SK-N-SH (cell line): ENCODE data around the gene OPA1. TPM values are rescaled to one million over a fixed set of nuclear protein-coding genes. Genes with fewer than 3 reads are reported as not detected.

Experiments
- CTCF ChIA-PET: fragments of 300-600, 350-600 bp; formaldehyde crosslinking; extraction: SDS; loops from one replicate; lab custom pipeline; 2021; lab: Yijun Ruan, JAX
- POLR2A ChIA-PET: fragments of 350-600 bp; sonication (Branson Sonifier 250); formaldehyde crosslinking; extraction: SDS; loops from one replicate; lab custom pipeline; 2020; ENCODE audit warnings: antibody characterized with exemption, inconsistent platforms; lab: Yijun Ruan, JAX
- DNase-seq: peaks from one replicate; pipeline ENCODE4 v3.0.0; 2012
- H2AFZ ChIP-seq: fragments of 200-600 bp; sonication (generic); 2 replicates; pipeline ENCODE4 v1.8.1; 2016; ENCODE audit warnings: antibody characterized with exemption, mild to moderate bottlenecking, low read depth
- H3F3A ChIP-seq: fragments of 200-600 bp; sonication (generic); replicated peaks from 2 replicates; pipeline ENCODE3; 2016; ENCODE audit warnings: antibody characterized with exemption, mild to moderate bottlenecking; ENCODE audit not compliant: insufficient read depth
- H3K27ac ChIP-seq, 2 experiments: fragments of 200-500 bp in 1 of 2; fragments of 200-600 bp in 1 of 2; sonication (Bioruptor generic) in 1 of 2; sonication (generic), shearing (Covaris generic) in 1 of 2; 2 replicates each; pipeline versions ENCODE4 v1.5.1 to v1.6.1; 2014 to 2016; ENCODE audit warnings: low read depth in 2 of 2, inconsistent platforms in 1 of 2, low read length in 1 of 2, mild to moderate bottlenecking in 1 of 2, mixed read lengths in 1 of 2
- H3K27me3 ChIP-seq: fragments of 200-600 bp; sonication (generic), shearing (Covaris generic); 2 replicates; pipeline ENCODE4 v1.6.1; 2016; ENCODE audit warnings: mixed run types; ENCODE audit not compliant: insufficient read depth
- H3K36me3 ChIP-seq, 2 experiments: fragments of 200-500 bp in 1 of 2; fragments of 200-600 bp in 1 of 2; sonication (Bioruptor generic) in 1 of 2; sonication (generic) in 1 of 2; replicated peaks in 1 of 2; 2 replicates each; pipeline versions ENCODE3 to v1.5.1; 2014 to 2016; ENCODE audit warnings: low read length in 1 of 2, mild to moderate bottlenecking in 1 of 2; ENCODE audit not compliant: insufficient read depth in 2 of 2, control insufficient read depth in 1 of 2
- H3K4me1 ChIP-seq, 2 experiments: fragments of 200-500 bp in 1 of 2; fragments of 200-600 bp in 1 of 2; sonication (Bioruptor generic) in 1 of 2; sonication (generic), shearing (Covaris generic) in 1 of 2; 2 replicates each; pipeline versions ENCODE4 v1.5.1 to v1.6.1; 2014 to 2016; ENCODE audit warnings: low read depth in 1 of 2, low read length in 1 of 2, mixed run types in 1 of 2; ENCODE audit not compliant: insufficient read depth in 2 of 2, control insufficient read depth in 1 of 2
- H3K4me2 ChIP-seq: fragments of 200-600 bp; sonication (generic), shearing (Covaris generic); 2 replicates; pipeline ENCODE4 v1.6.1; 2017; ENCODE audit warnings: mixed run types
- H3K4me3 ChIP-seq, 2 experiments: fragments of 200-500 bp in 1 of 2; fragments of 200-600 bp in 1 of 2; sonication (Bioruptor generic) in 1 of 2; sonication (generic), shearing (Covaris generic) in 1 of 2; 2 replicates each; pipeline versions ENCODE4 v1.5.1 to v1.8.1; 2014 to 2016; ENCODE audit warnings: low read depth in 2 of 2, inconsistent platforms in 1 of 2, low read length in 1 of 2, mild to moderate bottlenecking in 1 of 2, mixed read lengths in 1 of 2, moderate library complexity in 1 of 2
- H3K79me2 ChIP-seq: fragments of 200-600 bp; sonication (generic); 2 replicates; pipeline ENCODE4 v1.8.1; 2017; ENCODE audit warnings: mild to moderate bottlenecking; ENCODE audit not compliant: insufficient read depth
- H3K9ac ChIP-seq: fragments of 200-600 bp; sonication (generic); 2 replicates; pipeline ENCODE4 v1.6.1; 2017; ENCODE audit warnings: mixed run types
- H3K9me2 ChIP-seq: fragments of 200-600 bp; sonication (generic); 2 replicates; pipeline ENCODE4 v1.6.1; 2017; ENCODE audit warnings: mixed run types
- H3K9me3 ChIP-seq: fragments of 200-600 bp; sonication (generic); 2 replicates; pipeline ENCODE4 v1.6.1; 2017; ENCODE audit warnings: mixed run types, mild to moderate bottlenecking, moderate library complexity
- H4K20me1 ChIP-seq: fragments of 200-600 bp; sonication (generic); 2 replicates; pipeline ENCODE4 v1.6.1; 2017; ENCODE audit warnings: mild to moderate bottlenecking, mixed run types; ENCODE audit not compliant: insufficient read depth
- CHD2 ChIP-seq: fragments of 150-350 bp; IDR thresholded peaks from 2 replicates; pipeline ENCODE4 v1.6.1; 2018; ENCODE audit warnings: low read length; ENCODE audit not compliant: partially characterized antibody
- EP300 ChIP-seq, 2 experiments: IDR thresholded peaks; 2 replicates each; pipeline versions ENCODE4 v1.4.0 to v1.6.1; 2012; ENCODE audit warnings: borderline replicate concordance in 1 of 2, low read depth in 1 of 2, low read length in 1 of 2
- EZH2phosphoT487 ChIP-seq: fragments of 200-600 bp; sonication (generic); IDR thresholded peaks from 2 replicates; pipeline ENCODE4 v1.6.1; 2017; ENCODE audit warnings: low read depth, mixed run types, mild to moderate bottlenecking, antibody characterized with exemption, moderate library complexity, borderline replicate concordance
- FOXM1 ChIP-seq: IDR thresholded peaks from 2 replicates; pipeline ENCODE4 v1.4.0; 2012; ENCODE audit warnings: low read depth, mild to moderate bottlenecking
- GATA2 ChIP-seq: sonication (generic); formaldehyde crosslinking; IDR thresholded peaks from 2 replicates; pipeline ENCODE4 v1.5.0; 2020; ENCODE audit warnings: mild to moderate bottlenecking, missing genetic modification reagents
- RCOR1 ChIP-seq: fragments of 150-350 bp; IDR thresholded peaks from 2 replicates; pipeline ENCODE4 v1.6.1; 2017; ENCODE audit warnings: antibody characterized with exemption, low read length
- RFX5 ChIP-seq: IDR thresholded peaks from 2 replicates; pipeline ENCODE4 v1.6.1; 2012; ENCODE audit warnings: mild to moderate bottlenecking, improper control_type of control experiment, low read length
- SIN3A ChIP-seq: IDR thresholded peaks from 2 replicates; pipeline ENCODE4 v1.6.1; 2012; ENCODE audit warnings: low read depth, mild to moderate bottlenecking, low read length, moderate library complexity, borderline replicate concordance
- TAF1 ChIP-seq: IDR thresholded peaks from 2 replicates; pipeline ENCODE4 v1.6.1; 2012; ENCODE audit warnings: low read depth, mild to moderate bottlenecking, low read length, moderate library complexity, borderline replicate concordance
- TCF12 ChIP-seq: IDR thresholded peaks from 2 replicates; pipeline ENCODE4 v1.4.0; 2012
- TEAD4 ChIP-seq: IDR thresholded peaks from 2 replicates; pipeline ENCODE4 v1.4.0; 2012; ENCODE audit warnings: mild to moderate bottlenecking, borderline replicate concordance; ENCODE audit not compliant: insufficient read depth
- WGBS: methylation state at CpG from one replicate; pipeline ENCODE4 v1.1.6; 2017; ENCODE audit warnings: low lambda C conversion rate; 5-methylcytosine and 5-hydroxymethylcytosine counted together
- polyA plus RNA-seq, 3 experiments: library from polyadenylated mRNA; depleted of rRNA; stranded (reverse); fragments of >200 nt; gene quantifications; 2 replicates each; pipeline ENCODE4 v1.2.3, GENCODE V29; 2012
- TF ChIP-seq, protein P1 (sequence below): IDR thresholded peaks from 2 replicates; pipeline ENCODE4 v1.4.0; 2012; ENCODE audit warnings: low read depth, borderline replicate concordance
- TF ChIP-seq, protein P2 (sequence below): IDR thresholded peaks from 2 replicates; pipeline ENCODE4 v1.4.0; 2012; ENCODE audit warnings: low read depth
- TF ChIP-seq, protein P3 (sequence below): IDR thresholded peaks from 2 replicates; pipeline ENCODE4 v1.6.1; 2012; ENCODE audit warnings: mild to moderate bottlenecking, low read depth, low read length, moderate library complexity
- TF ChIP-seq, protein P4 (sequence below): fragments of 150-350 bp; IDR thresholded peaks from 2 replicates; pipeline ENCODE4 v1.6.1; 2016; ENCODE audit warnings: mild to moderate bottlenecking, low read depth, low read length

Gene OPA1
- polyA plus RNA-seq, 1 of the 3 experiments (the other 2 are of a cell fraction), result 11.4 TPM

DNA sequence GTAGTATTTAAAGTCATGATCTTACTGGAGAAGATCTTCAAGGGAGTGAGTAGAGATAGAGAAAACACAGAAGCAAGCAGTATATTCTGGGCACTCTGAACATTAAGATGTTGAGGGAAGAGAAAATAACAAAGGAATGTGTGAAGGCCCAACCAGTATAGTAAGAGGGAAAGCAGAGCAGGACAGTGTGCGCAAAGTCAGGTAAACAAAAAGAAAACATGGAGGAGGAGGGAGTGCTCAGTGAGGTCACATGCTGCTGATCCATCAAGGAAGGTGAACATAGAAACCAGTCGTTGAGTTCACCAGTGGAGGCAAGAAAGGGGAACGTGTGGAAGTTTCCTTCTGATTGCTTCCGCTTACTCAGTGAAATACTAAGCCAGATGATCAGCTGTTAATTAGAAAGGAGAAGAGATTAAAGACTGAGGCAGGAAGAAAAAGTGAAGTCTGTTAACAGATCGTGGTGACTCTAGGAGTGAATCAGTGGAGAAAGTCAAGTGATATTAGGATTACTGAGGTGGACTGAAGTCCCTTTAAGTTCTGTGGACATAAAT, 47.2 kb downstream of the OPA1 start:
- ChIA-PET POLR2A (no interaction called here), CTCF (interaction anchor here (0.9 kb wide), 1 partner anchor 11 kb away, joined by 4 read pairs; no protein-coding TSS in a partner anchor)
- Histone ChIP-seq H3K4me2 (no peak overlapping the region), H3K9me2 (no peaks in the 10 kb centered on the region), H3K36me3 (peaks cover 70 to 93% of the 10 kb centered on the region in 2 experiments), H3K27ac (no peak overlapping the region), H3F3A (peaks cover 4% of the 10 kb centered on the region), H3K9ac (no peak overlapping the region), H3K9me3 (no peaks in the 10 kb centered on the region), H2AFZ (no peak overlapping the region), H3K4me1 (peaks cover 0 to 14% of the 10 kb centered on the region in 2 experiments; a peak in 1 of 4 replicates), H4K20me1 (no peaks in the 10 kb centered on the region), H3K79me2 (no peaks in the 10 kb centered on the region), H3K4me3 (no peak overlapping the region), H3K27me3 (no peaks in the 10 kb centered on the region)
- 89% methylated on average over 5 of the region's 5 CpGs for WGBS
- TF ChIP-seq TAF1 (no peak), GATA2 (no peak), TEAD4 (no peak), SIN3A (no peak), FOXM1 (no peak), RCOR1 (no peak), EP300 (IDR thresholded peaks at IDR 0.05; ENCODE audit: borderline replicate concordance in 1 of 2, low read depth in 1 of 2, low read length in 1 of 2) (no peak), TCF12 (no peak), CHD2 (no peak), RFX5 (no peak), EZH2phosphoT487 (no peak)
- TF ChIP-seq, protein P1, sequence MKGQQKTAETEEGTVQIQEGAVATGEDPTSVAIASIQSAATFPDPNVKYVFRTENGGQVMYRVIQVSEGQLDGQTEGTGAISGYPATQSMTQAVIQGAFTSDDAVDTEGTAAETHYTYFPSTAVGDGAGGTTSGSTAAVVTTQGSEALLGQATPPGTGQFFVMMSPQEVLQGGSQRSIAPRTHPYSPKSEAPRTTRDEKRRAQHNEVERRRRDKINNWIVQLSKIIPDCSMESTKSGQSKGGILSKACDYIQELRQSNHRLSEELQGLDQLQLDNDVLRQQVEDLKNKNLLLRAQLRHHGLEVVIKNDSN, result no peak
- TF ChIP-seq, protein P2, sequence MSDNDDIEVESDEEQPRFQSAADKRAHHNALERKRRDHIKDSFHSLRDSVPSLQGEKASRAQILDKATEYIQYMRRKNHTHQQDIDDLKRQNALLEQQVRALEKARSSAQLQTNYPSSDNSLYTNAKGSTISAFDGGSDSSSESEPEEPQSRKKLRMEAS, result no peak
- TF ChIP-seq, protein P3, sequence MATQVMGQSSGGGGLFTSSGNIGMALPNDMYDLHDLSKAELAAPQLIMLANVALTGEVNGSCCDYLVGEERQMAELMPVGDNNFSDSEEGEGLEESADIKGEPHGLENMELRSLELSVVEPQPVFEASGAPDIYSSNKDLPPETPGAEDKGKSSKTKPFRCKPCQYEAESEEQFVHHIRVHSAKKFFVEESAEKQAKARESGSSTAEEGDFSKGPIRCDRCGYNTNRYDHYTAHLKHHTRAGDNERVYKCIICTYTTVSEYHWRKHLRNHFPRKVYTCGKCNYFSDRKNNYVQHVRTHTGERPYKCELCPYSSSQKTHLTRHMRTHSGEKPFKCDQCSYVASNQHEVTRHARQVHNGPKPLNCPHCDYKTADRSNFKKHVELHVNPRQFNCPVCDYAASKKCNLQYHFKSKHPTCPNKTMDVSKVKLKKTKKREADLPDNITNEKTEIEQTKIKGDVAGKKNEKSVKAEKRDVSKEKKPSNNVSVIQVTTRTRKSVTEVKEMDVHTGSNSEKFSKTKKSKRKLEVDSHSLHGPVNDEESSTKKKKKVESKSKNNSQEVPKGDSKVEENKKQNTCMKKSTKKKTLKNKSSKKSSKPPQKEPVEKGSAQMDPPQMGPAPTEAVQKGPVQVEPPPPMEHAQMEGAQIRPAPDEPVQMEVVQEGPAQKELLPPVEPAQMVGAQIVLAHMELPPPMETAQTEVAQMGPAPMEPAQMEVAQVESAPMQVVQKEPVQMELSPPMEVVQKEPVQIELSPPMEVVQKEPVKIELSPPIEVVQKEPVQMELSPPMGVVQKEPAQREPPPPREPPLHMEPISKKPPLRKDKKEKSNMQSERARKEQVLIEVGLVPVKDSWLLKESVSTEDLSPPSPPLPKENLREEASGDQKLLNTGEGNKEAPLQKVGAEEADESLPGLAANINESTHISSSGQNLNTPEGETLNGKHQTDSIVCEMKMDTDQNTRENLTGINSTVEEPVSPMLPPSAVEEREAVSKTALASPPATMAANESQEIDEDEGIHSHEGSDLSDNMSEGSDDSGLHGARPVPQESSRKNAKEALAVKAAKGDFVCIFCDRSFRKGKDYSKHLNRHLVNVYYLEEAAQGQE, result no peak
- TF ChIP-seq, protein P4, sequence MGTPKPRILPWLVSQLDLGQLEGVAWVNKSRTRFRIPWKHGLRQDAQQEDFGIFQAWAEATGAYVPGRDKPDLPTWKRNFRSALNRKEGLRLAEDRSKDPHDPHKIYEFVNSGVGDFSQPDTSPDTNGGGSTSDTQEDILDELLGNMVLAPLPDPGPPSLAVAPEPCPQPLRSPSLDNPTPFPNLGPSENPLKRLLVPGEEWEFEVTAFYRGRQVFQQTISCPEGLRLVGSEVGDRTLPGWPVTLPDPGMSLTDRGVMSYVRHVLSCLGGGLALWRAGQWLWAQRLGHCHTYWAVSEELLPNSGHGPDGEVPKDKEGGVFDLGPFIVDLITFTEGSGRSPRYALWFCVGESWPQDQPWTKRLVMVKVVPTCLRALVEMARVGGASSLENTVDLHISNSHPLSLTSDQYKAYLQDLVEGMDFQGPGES, result no peak
- DNase-seq, result no peak
